Adrenal gland (tissue), 12 donors: ENCODE measurements around the gene MED12L. TPM values are rescaled to one million over a fixed set of nuclear protein-coding genes. Genes with fewer than 3 reads are reported as not detected.

ENCODE experiments used
- DNase-seq, 7 donors: peaks; one replicate each; pipeline ENCODE4 v3.0.0-alpha.2; 2019 to 2020
- H3K27ac ChIP-seq, 5 donors: fragments of 200-600 bp; sonication (generic) in 4 of 5; 1 replicate in 3 of 5; 2 replicates in 2 of 5; pipeline versions ENCODE4 v1.5.1 to v1.8.0; 2016 to 2020; ENCODE audit warnings: mild to moderate bottlenecking in 1 of 5
- H3K27me3 ChIP-seq: fragments of 200-600 bp; 2 replicates; pipeline ENCODE4 v1.8.0; 2021
- H3K36me3 ChIP-seq, 2 donors: fragments of 200-600 bp; replicated peaks in 1 of 2; 1 replicate in 1 of 2; 2 replicates in 1 of 2; pipeline versions ENCODE4 v1.5.1 to v1.8.0; 2018 to 2022
- H3K4me1 ChIP-seq, 2 donors: fragments of 200-600 bp; replicated peaks in 1 of 2; 1 replicate in 1 of 2; 2 replicates in 1 of 2; pipeline versions ENCODE4 v1.5.1 to v1.8.0; 2018 to 2021
- H3K4me3 ChIP-seq, 4 donors: fragments of 200-600 bp; sonication (generic) in 3 of 4; one replicate each; pipeline ENCODE4 v1.5.1; 2016 to 2018
- H3K9me3 ChIP-seq, 3 donors: fragments of 200-600 bp; sonication (generic) in 1 of 3; replicated peaks in 1 of 3; 1 replicate in 2 of 3; 2 replicates in 1 of 3; pipeline versions ENCODE4 v1.5.1 to v1.8.0; 2016 to 2021
- CTCF ChIP-seq, 6 experiments: fragments of 450-650 bp in 4 of 6; fragments of 200-600 bp in 2 of 6; sonication (generic) in 1 of 6; IDR thresholded peaks; 1 replicate in 5 of 6; 2 replicates in 1 of 6; pipeline versions ENCODE4 v1.5.1 to v1.8.0; 2016 to 2021; ENCODE audit warnings: antibody characterized with exemption in 6 of 6, mild to moderate bottlenecking in 2 of 6, moderate library complexity in 1 of 6
- POLR2A ChIP-seq, 2 donors: fragments of 450-650 bp; IDR thresholded peaks; one replicate each; pipeline ENCODE4 v1.6.1; 2017; ENCODE audit warnings: antibody characterized with exemption in 2 of 2, mild to moderate bottlenecking in 2 of 2, moderate library complexity in 1 of 2
- WGBS, 4 donors: extraction: QIAGEN DNeasy Blood & Tissue Kit in 2 of 4; methylation state at CpG; one replicate each; pipeline versions ENCODE4 v1.1.5 to v1.1.7; 2013 to 2017; 5-methylcytosine and 5-hydroxymethylcytosine counted together
- intact Hi-C, 2 donors: fragments of 100-400 bp; cut with DNase I; formaldehyde crosslinking; loops; one replicate each; pipeline versions ENCODE4 v1.14.1 to v1.15.0; 2022 to 2023
- polyA plus RNA-seq, 3 donors: library from polyadenylated mRNA; stranded (reverse); fragments of 200-250 nt in 2 of 3; fragments of 350-450 nt in 1 of 3; fragmentation: Illumina TruSeq in 1 of 3; extraction: RNeasy Lipid Tissue Mini Kit (QIAGEN cat#74804) in 1 of 3; gene quantifications; one replicate each; pipeline ENCODE4 v1.2.3, GENCODE V29; 2013 to 2014
- total RNA-seq, 9 donors: library from RNA; depleted of rRNA in 4 of 9; stranded (reverse); fragments of >200 nt in 4 of 9; fragments of 120-200 nt in 1 of 9; fragmentation: NEBNext Ultra II Directional in 1 of 9; extraction: Animal tissue kit (Norgen Biotek cat#: 25700) in 1 of 9; gene quantifications; one replicate each; pipeline versions ENCODE4 v1.1.0 to v1.2.4, GENCODE V29; 2013 to 2023
- donor health status: healthy with polysubstance abuse.
- donor health status: Bipolar disorder and iron deficiency.
- donor health status: DM: yes; HTN: yes; CAD: no.
- donor health status: DM: no; HTN: no; CAD: no.
- donor health status: DM: no; HTN: no; CAD: no.
- donor health status: DM: yes; HTN: yes; CAD: no.

The MED12L gene
- total and polyA plus RNA-seq, 12 donors = 0.77 to 25.0 (median 6.3) TPM

DNA sequence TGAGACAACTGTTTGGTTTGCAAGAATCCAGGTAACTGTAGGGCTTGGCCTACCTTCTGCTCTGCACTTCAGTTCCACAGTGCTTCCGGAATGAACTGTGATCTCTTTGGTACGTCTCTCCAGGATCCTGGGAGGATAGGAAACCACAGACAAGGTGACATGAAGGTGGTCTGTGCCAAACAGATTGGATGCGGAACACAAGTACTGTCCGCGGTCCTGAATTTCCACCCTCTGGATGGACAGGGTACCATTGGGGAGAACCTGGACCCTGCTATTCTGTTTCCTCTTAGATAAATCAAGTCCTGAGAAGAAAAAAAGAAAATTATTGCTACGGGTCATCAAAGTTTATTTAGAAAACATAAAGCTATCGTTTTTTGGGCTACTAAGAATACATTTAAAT is 358.1 kb downstream of the MED12L start:
- Histone ChIP-seq H3K4me1 (no peaks in the 10 kb centered on the region), H3K27ac (no peak overlapping the region), H3K4me3 (no peak overlapping the region), H3K27me3 (no peaks in the 10 kb centered on the region), H3K36me3 (no peaks in the 10 kb centered on the region), H3K9me3 (no peaks in the 10 kb centered on the region)
- no peak for TF ChIP-seq POLR2A (IDR thresholded peaks at IDR 0.05)
- no peak for TF ChIP-seq CTCF (IDR thresholded peaks at IDR 0.05)
- intact Hi-C loops = loop anchor here (5.0 to 10.0 kb wide), 3 partner anchors 214 to 394 kb away; no protein-coding TSS in a partner anchor
- WGBS, 4 donors = 77 to 90% (median 85%) methylated on average over 7 of the region's 7 CpGs
- DNase-seq = no peak

DNA sequence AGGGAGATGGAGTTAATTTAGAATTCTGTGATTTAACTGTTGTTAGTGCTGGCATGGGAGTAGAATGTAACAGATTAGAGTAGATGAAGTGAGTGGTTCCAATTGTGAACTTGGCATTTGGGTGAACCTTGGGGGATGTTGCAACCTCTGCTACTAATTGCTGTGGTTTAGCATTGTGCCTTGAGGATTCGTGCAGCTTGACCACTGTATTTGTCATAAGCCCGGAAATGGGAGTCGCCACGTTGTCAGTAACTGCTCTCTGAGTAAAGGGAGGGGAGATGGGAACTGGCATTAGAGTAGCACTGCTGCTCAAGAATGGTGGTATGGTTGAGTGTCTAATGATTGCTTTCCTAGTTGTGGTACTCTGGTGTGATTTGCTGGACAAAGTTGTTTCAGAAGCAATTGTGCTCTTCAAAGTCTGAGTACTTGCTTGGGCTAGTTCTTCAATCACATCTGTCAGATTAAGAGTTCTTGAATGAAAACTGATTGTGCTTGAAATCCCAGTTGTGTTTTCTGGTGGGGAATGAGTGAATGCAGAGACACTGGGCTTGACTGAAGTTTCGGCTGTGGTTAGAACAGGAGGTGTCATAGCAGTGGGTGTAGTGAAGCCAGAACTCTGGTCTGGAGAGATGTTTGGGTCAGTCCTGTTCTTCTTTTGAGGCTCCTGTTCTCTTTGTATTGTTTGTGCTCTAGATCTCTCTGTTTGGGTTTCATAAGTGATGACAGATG is 360.0 kb downstream of the MED12L start:
- no peak for TF ChIP-seq CTCF (IDR thresholded peaks at IDR 0.05)
- no peak for TF ChIP-seq POLR2A (IDR thresholded peaks at IDR 0.05)
- no peak for DNase-seq
- Histone ChIP-seq H3K4me3 (no peak overlapping the region), H3K4me1 (no peaks in the 10 kb centered on the region), H3K9me3 (no peaks in the 10 kb centered on the region), H3K27me3 (no peaks in the 10 kb centered on the region), H3K27ac (no peak overlapping the region), H3K36me3 (no peaks in the 10 kb centered on the region)
- intact Hi-C loops = loop anchor here in 1 of 2 donors (10.0 kb wide), 1 partner anchor 219 kb away; no protein-coding TSS in a partner anchor
- 70 to 75% (median 71%) methylated on average over 2 to 5 of the region's 5 CpGs for WGBS, 4 donors

DNA sequence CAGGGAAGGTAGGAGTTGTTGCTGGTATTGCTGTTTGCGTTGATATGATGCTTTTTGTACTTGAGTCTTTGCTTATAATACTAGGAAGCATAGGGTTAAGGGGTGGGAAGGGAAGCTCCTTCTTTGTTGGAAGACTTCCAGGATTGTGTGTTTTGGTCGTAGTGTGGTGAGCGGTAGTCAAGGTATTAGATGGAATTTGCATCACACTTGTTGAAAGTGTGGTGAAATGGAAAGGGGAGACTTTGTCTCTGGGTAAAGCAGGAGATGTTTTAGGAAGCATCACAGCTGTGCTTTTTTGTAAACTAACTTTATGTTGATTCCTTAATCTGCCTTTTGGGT is 360.5 kb downstream of the MED12L start:
- H3K9me3 ChIP-seq = no peaks in the 10 kb centered on the region
- no peaks in the 10 kb centered on the region for H3K27me3 ChIP-seq
- H3K36me3 ChIP-seq = no peaks in the 10 kb centered on the region
- WGBS, 4 donors = 72 to 80% (median 75%) methylated on average over 3 of the region's 3 CpGs
- H3K4me1 ChIP-seq = no peaks in the 10 kb centered on the region
- H3K4me3 ChIP-seq = no peak overlapping the region
- intact Hi-C loops = loop anchor here in 1 of 2 donors (10.0 kb wide), 1 partner anchor 219 kb away; no protein-coding TSS in a partner anchor
- no peak overlapping the region for H3K27ac ChIP-seq
- DNase-seq = no peak
- TF ChIP-seq POLR2A (IDR thresholded peaks at IDR 0.05) = no peak
- TF ChIP-seq CTCF (IDR thresholded peaks at IDR 0.05) = no peak

- Histone ChIP-seq H3K4me1 (no peaks in the 10 kb centered on the region), H3K27ac (no peak overlapping the region), H3K9me3 (no peaks in the 10 kb centered on the region), H3K27me3 (no peaks in the 10 kb centered on the region), H3K36me3 (no peaks in the 10 kb centered on the region), H3K4me3 (no peak overlapping the region)
- TF ChIP-seq CTCF (IDR thresholded peaks at IDR 0.05) (no peak), POLR2A (IDR thresholded peaks at IDR 0.05) (no peak)
- intact Hi-C loops = loop anchor here in 1 of 2 donors (10.0 kb wide), 1 partner anchor 382 kb away; no protein-coding TSS in a partner anchor
- 0 to 61% (median 25%) methylated on average over 1 of the region's 1 CpG for WGBS, 4 donors
- no peak for DNase-seq
Observed at GRCh38 chr3:151452368-151452767, 366.9 kb downstream of the MED12L start.
